Limb (tissue), 2 donors: ENCODE measurements around the gene ASCL4.
"Not testable (repeated sequence)": the region's sequence is repeated elsewhere in the genome, so short reads cannot be mapped to it uniquely, and the experiment has no call there.

Experiments used
- DNase-seq, 2 donors: peaks; one replicate each; pipeline ENCODE4 v3.0.0-alpha.2; 2016; ENCODE audit errors: extremely low spot score in 2 of 2

Gene ASCL4, protein sequence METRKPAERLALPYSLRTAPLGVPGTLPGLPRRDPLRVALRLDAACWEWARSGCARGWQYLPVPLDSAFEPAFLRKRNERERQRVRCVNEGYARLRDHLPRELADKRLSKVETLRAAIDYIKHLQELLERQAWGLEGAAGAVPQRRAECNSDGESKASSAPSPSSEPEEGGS

DNA sequence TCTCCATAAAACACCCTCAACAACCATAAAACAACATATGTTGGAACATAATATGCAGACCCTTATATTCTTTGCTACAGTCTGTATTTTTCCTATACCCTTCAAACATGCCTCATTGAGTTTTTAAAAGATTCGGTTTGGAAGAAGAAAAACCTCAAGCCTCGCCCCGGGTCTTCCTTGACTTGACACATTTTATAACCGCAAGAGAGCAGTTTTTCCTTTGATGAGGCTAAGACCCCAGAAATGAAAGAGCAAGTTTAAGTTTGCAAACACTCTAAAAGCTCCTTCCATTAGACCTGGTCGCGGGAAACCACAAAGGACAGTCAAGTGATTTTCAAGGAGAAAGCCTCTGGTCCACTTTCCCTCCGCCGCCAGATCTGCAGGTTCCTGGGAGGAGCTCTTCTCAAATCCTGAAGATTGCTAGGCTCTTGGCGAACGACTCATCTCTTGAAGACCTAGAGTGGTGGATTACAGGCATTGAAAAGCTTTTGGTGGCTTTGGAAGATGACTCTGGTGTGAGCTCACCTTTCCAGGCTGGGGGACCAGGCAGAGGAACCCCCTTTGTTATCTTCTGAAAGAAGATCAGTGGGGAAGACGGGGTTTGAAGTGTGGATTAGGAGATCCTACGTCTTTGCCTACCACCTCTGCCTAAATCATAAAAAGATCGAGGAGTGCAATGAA, at the start of gene ASCL4:
Gene ASCL4, plus strand, starts transcription at position 356 of the 681 bp plus-strand sequence. CDS start 515 bp downstream, outside the sequence.
- DNase-seq, result no peak

DNA sequence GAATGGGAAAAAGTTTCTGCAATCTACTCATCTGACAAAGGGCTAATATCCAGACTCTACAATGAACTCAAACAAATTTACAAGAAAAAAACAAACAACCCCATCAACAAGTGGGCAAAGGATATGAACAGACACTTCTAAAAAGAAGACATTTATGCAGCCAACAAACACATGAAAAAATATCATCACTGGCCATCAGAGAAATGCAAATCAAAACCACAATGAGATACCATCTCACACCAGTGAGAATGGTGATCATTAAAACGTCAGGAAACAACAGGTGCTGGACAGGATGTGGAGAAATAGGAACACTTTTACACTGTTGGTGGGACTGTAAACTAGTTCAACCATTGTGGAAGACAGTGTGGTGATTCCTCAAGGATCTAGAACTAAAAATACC, 47.2 kb upstream of the ASCL4 start:
- not testable (repeated sequence) for DNase-seq

DNA sequence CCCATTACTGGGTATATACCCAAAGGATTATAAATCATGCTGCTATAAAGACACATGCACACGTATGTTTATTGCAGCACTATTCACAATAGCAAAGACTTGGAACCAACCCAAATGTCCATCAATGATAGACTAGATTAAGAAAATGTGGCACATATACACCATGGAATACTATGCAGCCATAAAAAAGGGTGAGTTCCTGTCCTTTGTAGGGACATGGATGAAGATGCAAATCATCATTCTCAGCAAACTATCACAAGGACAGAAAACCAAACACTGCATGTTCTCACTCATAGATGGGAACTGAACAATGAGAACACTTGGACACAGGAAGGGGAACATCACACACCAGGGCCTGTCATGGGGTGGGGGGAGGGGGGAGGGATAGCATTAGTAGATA, 46.8 kb upstream of the ASCL4 start:
- not testable (repeated sequence) for DNase-seq

DNA sequence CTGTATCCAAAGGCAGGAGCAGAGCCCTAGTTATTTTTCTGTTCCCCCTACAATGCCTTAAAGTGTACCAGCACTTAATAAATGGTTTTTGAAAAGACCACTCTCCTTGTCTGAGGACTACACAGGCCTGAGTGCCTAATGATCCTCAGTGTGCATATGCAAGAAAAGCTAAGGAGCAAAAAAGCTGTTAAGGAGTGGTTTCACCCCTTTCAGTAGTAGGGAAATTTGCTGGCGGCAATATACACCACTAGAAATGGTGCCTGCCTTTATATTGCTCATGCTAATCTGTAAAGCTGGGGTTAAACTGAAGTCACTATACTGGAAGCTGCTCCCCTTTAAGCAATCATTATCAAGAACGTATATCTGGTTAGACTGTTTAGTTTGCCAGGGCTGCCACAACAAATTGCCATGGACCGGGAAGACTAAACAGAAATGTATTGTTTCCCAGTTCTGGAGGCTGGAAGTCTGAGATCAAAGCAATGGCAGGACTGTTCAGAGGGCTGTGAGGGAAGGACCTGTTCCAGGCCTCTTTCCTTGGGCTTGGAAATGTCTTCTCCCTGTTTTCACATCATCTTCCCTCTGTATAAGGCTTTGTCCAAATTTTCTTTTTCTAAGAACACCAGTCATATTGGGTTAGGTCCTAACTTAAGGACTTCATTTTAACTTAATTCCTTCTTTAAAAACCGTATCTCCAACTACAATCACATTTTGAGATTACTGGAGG, 43.7 kb upstream of the ASCL4 start:
- DNase-seq, result no peak

DNA sequence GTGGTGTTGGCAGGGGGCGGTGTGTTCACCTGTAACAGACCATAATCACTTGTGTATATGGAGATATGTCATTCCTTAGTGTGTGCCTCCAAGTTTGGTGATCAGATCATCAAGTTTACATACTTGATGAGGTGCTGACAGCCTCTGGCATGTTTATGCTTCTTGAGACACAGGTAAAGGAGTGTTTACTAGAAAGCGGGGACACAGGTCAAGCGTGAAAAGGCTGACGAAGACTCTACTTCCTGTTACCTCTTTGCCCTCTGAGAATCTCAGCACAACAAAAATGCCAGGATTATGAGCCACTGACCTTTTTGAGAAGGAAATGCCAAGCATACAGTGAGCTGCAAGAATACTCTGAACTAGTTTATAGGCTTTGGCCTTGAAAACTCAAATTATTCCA, 43.1 kb upstream of the ASCL4 start:
- DNase-seq, result no peak

DNA sequence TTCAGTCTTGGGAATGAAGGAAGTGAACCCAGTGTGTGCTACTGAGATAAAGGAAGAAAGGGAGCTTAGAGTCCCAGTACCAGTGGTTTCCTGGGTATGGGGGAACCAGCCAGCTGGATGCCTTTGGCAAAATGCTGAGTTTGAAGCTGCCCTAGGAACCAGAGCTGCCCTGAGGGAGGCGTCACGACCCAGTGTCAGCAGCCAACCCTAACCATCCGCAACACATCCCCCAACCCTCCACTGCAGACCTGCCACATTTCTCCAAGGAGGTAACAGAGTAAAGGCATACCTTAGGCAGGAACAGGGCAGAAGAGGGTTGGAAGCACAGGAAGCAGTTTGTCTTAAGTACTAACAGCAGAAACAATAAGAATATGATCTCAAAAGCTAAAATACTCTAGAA, 42.1 kb upstream of the ASCL4 start:
- no peak for DNase-seq

DNA sequence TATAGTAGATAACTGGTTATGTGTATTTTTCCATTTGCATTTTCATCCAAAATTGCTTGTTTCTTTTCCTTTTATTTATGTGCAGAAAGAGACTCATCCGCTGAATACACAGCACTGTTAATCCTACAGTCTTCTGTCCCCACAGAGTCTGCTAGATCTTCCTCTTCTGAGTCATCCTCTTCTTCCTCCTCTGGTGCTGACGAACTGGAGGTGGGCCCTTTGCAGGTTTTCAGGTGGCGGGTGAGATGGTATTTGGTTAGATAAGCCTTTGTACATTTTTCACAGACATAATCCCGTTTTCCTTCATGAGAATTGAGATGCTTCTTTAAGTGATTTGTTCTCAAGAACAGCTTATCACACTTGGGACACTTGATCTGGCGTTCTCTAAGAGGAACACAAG, 40.4 kb upstream of the ASCL4 start:
- no peak for DNase-seq

DNA sequence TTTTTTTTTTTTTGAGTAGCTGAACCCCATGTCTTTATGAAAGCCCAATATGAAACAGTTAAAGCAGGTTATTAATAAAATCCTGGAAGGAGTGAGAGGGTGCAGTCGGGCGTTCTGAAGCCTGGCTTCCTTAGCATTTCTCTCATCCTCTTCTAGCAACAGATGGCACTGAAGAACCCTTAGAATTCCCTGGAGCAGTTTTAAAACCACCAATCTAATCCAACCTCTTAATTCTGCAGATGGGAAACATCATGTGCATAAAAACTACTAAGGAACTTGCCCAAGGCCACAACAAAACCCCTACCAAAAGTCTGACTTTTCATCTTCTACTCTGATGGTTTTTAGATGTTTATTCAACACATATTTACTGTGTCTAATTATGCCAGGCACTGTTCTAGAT, 38.7 kb upstream of the ASCL4 start:
- no peak for DNase-seq

DNA sequence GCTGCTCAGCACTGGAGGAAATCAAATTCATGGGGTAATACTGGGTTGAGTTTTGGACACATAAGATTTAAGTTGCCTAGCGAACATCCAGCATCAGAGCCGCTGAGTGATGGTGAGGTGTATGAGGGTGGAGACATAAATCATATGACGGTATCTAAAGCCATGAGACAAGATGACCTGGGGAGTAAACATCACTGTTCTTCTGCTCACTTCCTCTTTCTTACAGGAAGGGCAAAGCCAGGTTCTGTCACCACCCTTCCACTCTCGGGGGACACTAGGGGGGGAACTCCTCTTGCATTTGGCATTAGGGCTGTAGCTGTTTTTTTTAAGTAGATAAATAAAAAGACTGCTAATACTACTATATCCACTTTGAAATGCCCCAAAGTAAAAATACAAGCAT, 37.6 kb upstream of the ASCL4 start:
- no peak for DNase-seq

DNA sequence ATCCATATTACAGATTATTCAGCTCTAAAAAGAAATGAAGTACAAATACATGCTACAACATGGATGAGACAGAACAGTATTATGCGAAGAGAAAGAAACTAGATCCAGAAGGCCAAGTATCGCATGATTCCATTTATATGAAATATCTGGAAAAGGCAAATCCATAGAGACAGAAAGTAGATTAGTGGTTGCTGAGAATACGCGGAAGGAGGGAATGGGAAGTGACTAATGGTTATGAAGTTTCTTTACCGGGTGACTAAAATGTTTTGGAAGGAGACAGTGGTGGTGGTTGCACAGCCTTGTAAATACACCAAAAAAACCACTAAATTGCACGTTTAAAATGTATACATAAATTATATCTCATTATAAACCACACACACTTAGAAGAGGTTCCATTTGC, 26.0 kb upstream of the ASCL4 start:
- no peak for DNase-seq

DNA sequence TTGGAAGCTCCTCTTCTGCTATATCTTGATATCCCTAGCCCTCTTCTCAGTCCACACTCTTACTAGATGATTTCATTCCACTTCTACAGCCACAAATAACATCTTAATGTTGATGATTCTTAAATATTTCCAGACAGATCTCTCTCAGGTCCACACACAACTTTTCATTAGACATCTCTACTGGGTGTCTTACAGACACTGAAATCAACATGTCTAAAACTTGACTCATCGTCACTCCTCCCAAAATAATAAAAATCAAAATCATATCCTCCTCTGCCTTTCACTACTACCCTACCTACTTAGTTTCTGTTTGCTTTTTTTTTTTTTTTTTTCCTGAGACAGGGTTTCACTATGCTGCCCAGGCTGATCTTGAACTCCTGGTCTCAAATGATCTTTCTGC, 25.4 kb upstream of the ASCL4 start:
- DNase-seq, result no peak

DNA sequence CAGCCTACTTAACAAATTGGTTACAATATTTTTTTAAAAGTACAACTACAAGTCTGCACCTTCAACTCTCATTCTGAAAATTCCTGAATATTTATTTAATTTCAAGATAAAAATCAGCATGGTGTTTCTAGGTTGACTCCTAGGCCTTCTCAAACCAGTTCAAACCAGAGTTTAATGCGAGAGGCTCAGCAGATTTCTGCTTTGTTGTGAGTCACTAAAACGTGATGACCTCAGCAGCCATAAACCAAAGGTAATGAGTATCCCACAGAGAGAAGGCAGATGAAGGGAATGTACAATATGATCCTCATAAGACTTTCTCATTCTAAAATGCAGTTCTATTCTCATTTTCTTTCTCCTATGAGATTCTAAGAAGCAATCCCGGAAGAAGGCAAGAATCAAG, 15.1 kb upstream of the ASCL4 start:
- no peak for DNase-seq

DNA sequence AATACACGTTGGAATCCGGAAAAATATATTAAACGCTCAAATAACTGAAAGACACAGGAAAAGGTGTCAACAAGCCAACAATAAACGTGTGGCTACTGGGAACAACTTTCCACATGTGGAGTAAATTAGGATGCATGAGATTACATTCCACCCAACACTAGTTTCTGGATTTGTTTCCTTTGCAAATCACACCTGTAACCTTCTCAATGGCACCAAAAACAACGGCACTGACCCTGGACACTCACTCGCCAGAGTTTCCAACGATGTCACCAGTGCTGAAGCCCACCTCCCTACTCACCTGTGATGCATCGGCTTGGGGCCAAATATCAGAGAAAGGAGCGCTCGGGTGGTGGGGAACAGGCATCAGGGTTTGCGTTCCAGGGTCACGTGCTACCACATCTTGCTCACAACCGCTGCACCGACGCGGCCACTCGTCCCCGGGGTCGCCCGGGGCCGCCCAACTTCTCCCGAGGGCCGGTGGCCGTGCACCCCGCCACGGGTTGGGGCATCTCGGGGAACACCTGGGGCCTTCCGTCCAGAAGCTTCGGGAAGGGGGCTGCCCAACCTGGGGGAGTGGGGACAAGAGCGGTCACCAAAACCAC, 14.2 kb upstream of the ASCL4 start:
- DNase-seq, result peak in 1 of 2 donors; percentile 57

DNA sequence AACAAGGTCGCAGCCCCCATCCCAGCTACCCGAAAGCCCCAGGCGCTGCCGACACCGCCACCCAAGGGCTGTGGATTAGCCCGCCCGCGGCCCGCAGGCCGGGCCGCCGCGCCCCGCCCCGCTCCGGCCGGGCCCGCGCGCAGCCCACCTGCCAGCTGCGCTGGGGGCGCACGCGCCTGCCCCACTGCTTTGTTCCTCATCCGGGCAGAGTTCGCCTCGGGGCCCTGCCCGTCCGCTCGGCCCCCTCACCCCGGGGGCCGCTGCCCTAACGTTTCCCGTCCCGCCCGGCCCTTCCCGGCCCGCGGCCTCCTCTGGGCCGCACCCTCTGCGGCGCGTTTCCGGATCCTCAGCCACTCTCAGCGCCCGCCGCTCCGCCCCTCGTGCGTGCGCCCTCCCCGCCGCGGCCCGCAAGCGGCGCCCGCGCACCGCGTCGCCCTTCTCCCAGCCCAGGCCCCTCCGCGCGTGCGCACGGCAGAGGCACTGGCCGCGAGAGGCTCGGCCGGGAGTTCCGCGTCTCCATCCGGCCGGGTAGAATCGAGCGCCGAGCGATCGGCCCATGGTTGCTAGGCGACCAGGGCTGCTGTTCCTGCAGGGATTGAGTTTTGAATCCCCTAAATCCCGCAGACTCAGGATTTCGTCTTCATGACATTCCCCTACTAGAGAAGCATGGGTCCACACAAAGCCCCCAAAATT, 13.5 kb upstream of the ASCL4 start, which contains the start of gene PRDM4:
Gene PRDM4, minus strand, starts transcription at position 329 of the 693 bp plus-strand sequence. CDS start 622 bp downstream, outside the sequence.
- DNase-seq, result peak; percentile 94 to 96

DNA sequence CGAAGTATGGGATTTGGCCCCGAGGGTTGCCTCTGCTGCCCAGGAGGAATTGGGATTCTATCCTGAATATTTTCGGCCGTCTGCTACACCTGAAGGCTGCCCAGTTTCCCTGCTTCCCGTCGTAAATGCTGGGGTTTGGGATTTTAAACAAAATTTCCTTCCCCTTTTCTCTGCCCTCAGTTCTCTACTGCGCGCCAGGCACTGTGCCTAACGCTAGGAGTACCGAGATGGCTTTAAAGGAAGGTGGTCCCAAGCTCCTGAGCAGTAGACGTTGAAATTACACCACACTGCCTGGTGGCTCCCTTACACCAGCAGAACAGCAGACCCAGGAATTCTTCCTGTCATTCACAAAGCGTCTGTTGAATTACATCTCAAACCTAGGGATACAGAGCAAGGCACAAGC, 13.0 kb upstream of the ASCL4 start:
- DNase-seq, result no peak

DNA sequence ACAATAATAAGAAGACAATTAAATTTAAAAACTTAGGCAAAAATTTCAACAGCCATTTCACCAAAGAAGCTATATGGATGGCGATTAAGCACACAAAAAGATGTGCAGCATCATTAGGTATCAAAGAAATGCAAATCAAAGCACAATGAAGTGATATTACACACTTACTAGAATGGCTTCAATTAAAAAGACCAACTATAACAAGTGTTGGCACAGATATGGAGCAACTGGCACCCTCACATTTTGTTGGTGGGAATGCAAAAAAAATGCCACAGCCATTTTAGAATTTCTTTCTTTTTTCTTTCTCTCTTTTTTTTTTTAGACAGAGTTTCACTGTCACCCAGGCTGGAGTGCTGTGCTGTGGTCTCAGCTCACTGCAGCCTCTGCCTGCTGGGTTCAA, 11.6 kb upstream of the ASCL4 start:
- no peak for DNase-seq

DNA sequence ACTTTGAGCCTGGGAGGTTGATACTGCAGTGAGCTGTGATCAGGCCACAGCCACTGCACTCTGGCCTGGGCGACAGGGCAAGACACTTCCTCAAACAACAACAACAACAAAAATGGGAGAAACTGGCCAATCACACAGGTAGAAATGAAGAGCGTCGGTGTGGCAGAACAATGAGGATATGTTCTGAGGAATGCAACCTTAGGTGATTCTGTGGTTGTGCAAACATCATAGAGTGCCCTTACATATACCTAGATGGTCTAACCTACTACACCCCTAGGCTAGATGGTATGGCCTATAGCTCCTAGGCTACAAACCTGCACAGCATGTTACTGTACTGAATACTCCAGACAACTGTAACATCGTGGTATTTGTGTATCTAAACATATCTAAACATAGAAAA, 9.9 kb upstream of the ASCL4 start:
- no peak for DNase-seq

DNA sequence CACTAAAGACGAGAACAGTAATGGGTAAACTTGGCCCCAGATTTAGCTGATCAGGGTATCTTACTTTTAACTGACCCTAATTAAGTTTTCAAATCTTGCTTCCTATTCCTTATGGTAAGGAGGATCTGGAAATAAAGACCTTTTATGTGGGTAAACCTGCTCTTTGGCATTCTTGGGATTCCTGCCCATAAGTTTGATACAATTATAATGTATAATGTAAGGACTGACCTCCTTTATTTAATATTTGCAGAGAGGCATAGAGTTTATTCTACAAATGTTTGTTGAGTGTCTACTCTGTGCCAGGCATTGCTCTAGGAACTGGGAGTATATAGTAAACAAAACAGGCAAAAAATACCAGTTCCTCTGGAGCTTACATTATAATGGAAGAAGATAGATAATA, 9.2 kb upstream of the ASCL4 start:
- no peak for DNase-seq

DNA sequence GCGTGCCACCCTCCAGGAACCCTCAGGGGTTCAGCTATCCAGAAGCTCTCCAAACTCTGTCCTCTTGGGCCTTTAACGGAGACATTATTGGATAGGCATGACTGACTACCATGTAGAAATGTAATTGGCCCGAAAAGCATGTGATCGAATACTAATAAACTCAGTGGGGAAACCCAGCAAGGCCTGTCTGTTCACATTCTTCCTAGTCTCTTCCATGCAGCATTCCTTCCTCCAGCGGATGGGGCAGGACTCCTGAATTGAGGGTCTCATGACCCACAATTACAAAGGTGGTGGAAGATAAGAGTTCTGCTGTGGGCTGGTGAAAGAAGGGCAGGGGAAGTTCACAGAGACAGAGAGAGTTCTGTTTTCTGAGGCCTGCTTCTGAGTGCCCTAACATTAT, 7.0 kb upstream of the ASCL4 start:
- DNase-seq, result no peak

DNA sequence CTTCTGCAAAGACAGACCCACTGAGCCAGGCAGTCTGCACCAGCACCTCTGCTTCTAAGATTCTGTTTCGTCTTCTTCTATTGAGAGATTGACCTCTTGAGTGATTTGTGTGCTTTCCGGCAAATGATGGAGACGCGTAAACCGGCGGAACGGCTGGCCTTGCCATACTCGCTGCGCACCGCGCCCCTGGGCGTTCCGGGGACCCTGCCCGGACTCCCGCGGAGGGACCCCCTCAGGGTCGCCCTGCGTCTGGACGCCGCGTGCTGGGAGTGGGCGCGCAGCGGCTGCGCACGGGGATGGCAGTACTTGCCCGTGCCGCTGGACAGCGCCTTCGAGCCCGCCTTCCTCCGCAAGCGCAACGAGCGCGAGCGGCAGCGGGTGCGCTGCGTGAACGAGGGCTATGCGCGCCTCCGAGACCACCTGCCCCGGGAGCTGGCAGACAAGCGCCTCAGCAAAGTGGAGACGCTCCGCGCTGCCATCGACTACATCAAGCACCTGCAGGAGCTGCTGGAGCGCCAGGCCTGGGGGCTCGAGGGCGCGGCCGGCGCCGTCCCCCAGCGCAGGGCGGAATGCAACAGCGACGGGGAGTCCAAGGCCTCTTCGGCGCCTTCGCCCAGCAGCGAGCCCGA, 703 bp downstream of the ASCL4 start:
- peak in 1 of 2 donors; percentile 56 for DNase-seq

DNA sequence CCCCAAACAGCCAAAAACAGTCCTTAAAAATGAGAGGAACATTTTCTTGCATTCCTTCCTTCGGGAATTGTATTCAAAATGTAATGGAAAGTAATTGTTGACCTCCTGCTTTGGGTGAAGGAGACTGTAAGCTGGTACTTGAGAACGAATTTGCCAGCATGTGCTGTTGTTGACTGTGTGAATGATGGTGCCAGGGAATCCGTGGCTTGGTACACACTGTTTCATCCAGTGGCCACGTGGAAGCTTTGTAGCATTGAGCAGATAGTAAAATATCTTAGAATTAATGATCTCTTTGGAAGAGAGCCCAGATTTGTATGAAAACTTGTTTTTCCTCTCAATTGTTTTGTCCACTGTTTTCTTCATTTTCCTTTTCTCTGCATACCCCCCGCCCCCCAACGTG, 1.7 kb downstream of the ASCL4 start:
- DNase-seq, result no peak
